Sciatic nerve (tissue), 2 donors: ENCODE measurements around the gene SULT1E1. TPM values are rescaled to one million over a fixed set of nuclear protein-coding genes. Genes with fewer than 3 reads are reported as not detected.

Experiments used
- ATAC-seq: fragments of 200-7000 bp; cut with Tn5 transposase; one replicate; pipeline ENCODE4 v1.9.1; 2020; ENCODE audit warnings: mild to moderate bottlenecking, moderate library complexity
- DNase-seq: peaks from one replicate; pipeline ENCODE4 v3.0.0-alpha.2; 2020; ENCODE audit warnings: low spot score
- intact Hi-C: fragments of 100-400 bp; cut with DNase I; formaldehyde crosslinking; loops from one replicate; pipeline ENCODE4 v1.14.2; 2022
- total RNA-seq: library from RNA; stranded (reverse); fragmentation: NEBNext Ultra II Directional; extraction: Animal tissue kit (Norgen Biotek cat#: 25700); gene quantifications from one replicate; pipeline ENCODE4 v1.2.1, GENCODE V29; 2021
- donor health status: DM: no; HTN: no; CAD: no.
- donor health status: DM: no; HTN: no; CAD: no.

Gene SULT1E1
- total RNA-seq, 1 donor from 2014 or later = not detected

GRCh38 chr4:69818060-69818639 lies 41.8 kb downstream of the SULT1E1 start:
- DNase-seq (no peak), ATAC-seq (no peak)
- intact Hi-C loops = no loop called here

GRCh38 chr4:69816236-69816635 lies 43.7 kb downstream of the SULT1E1 start:
- intact Hi-C loops = no loop called here
- DNase-seq = no peak
- ATAC-seq = no peak

GRCh38 chr4:69813628-69814027 lies 46.3 kb downstream of the SULT1E1 start:
- intact Hi-C loops = no loop called here
- no peak for DNase-seq
- no peak for ATAC-seq

GRCh38 chr4:69811166-69811565 lies 48.8 kb downstream of the SULT1E1 start:
- DNase-seq (no peak), ATAC-seq (no peak)
- intact Hi-C loops = no loop called here

- DNase-seq (no peak), ATAC-seq (no peak)
- intact Hi-C loops = no loop called here
Measured at GRCh38 chr4:69800599-69800998, 59.3 kb downstream of the SULT1E1 start.

- intact Hi-C loops = no loop called here
- ATAC-seq = no peak
- DNase-seq = no peak
Measured at GRCh38 chr4:69799337-69799736, 60.6 kb downstream of the SULT1E1 start.

- DNase-seq (no peak), ATAC-seq (no peak)
- intact Hi-C loops = loop anchor here (2.0 kb wide), 1 partner anchor 85 kb away; no protein-coding TSS in a partner anchor
Measured at GRCh38 chr4:69793732-69794131, 66.2 kb downstream of the SULT1E1 start.

Other genes starting within 250 kb of the SULT1E1 start
- not detected for gene UGT2A2, start 220.5 kb downstream of the SULT1E1 start, total RNA-seq
- not detected for gene UGT2A1, start 206.9 kb downstream of the SULT1E1 start, total RNA-seq
- gene SULT1B1, start 99.5 kb downstream of the SULT1E1 start, total RNA-seq = 1.3 TPM
- not detected for gene CSN1S1, start 70.9 kb upstream of the SULT1E1 start, total RNA-seq
- gene CSN2, start 105.6 kb upstream of the SULT1E1 start, total RNA-seq = not detected
- not detected for gene STATH, start 135.8 kb upstream of the SULT1E1 start, total RNA-seq
- gene HTN3, start 168.3 kb upstream of the SULT1E1 start, total RNA-seq = not detected
- not detected for gene HTN1, start 190.3 kb upstream of the SULT1E1 start, total RNA-seq